ENCODE results near the gene ZCCHC17. TPM values are rescaled to one million over a fixed set of nuclear protein-coding genes. Genes with fewer than 3 reads are reported as not detected.
"Not testable (repeated sequence)": the region's sequence is repeated elsewhere in the genome, so short reads cannot be mapped to it uniquely, and the experiment has no call there.

ZCCHC17 gene
- total RNA-seq, 2 donors from 2014 or later = 14.4 to 19.4 TPM

GRCh38 chr1:31381394-31382294 is 84.8 kb downstream of the ZCCHC17 start:
- DNase-seq (peak; percentile 53 to 69), ATAC-seq (peak; percentile 72)
- intact Hi-C loops (cut with DNase I, micrococcal nuclease) = no loop called here

DNA sequence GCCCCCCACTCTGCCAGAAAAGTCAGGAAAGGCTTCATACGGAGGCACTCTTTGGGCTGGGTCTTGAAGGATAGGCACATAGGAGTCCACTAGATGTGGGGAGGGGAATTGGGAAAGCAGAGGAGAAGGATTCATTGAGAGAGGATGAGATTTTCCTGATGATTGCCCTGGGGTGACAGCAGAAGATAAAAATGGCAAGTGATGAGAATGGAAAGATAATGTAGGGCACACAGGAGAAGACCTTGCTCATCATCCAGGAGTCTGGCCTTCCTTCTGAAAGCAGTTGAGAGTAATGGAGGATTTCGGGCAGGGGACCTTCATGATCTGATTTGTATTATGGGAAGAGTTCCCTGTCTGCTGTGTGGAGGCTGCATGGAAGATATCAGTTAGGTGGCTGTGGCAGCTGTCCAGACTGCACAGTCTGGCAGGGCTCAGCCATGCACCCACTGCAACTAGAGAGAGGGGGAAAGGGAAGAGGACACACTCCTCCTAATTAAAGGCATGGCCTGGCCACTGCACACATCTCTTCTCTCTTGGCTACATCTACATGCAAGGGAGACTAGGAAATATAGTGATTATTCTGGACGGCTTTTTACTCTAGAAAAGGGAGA is 85.7 kb downstream of the ZCCHC17 start:
- no peak for DNase-seq
- ATAC-seq = no peak
- intact Hi-C loops (cut with DNase I, micrococcal nuclease) = no loop called here

- intact Hi-C loops (cut with DNase I, micrococcal nuclease) = no loop called here
- peak; percentile 73 for ATAC-seq
- peak in 1 of 2 donors; percentile 30 for DNase-seq
Measured at GRCh38 chr1:31383967-31384366, 87.1 kb downstream of the ZCCHC17 start.

- intact Hi-C loops (cut with DNase I, micrococcal nuclease); ATAC-seq: not testable (repeated sequence)
Measured at GRCh38 chr1:31386576-31387243, 89.9 kb downstream of the ZCCHC17 start.

GRCh38 chr1:31387612-31388011 is 90.8 kb downstream of the ZCCHC17 start:
- intact Hi-C loops (cut with DNase I, micrococcal nuclease) = no loop called here
- DNase-seq = no peak
- ATAC-seq = no peak

More at GRCh38 chr1:31386576-31387243, 89.9 kb downstream of the ZCCHC17 start:
- DNase-seq = not testable (repeated sequence)

DNA sequence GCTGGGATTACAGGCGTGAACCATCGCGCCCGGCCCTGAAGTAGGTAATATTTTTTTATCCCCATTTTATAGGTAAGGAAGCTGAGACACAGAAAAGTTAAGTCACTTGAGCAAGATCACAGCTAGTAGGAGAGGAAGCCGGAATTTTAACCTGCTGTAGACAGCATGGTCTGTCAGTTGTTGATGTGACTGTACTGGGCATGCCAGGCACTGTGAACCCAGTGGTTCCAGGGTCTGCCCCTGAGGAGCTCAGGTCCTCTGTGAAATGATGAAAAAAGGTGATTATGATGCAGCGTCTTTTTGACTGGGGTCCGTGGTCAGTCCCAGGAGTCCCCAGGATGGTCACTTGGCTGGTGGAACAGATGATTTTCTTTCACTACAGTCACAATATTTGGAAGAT is 92.8 kb downstream of the ZCCHC17 start:
- intact Hi-C loops (cut with DNase I, micrococcal nuclease) = loop anchor here in 1 of 2 donors (10.0 kb wide), 1 partner anchor 155 kb away; no protein-coding TSS in a partner anchor

GRCh38 chr1:31390071-31390470 is 93.2 kb downstream of the ZCCHC17 start:
- peak; percentile 83 to 90 for DNase-seq

More for the DNA sequence above, 92.8 kb downstream of the ZCCHC17 start:
- DNase-seq (no peak), ATAC-seq (peak; percentile 14)

GRCh38 chr1:31393463-31393862 is 96.6 kb downstream of the ZCCHC17 start:
- intact Hi-C loops (cut with DNase I, micrococcal nuclease) = loop anchor here in 1 of 2 donors (10.0 kb wide), 1 partner anchor 151 kb away; no protein-coding TSS in a partner anchor
- no peak for DNase-seq
- no peak for ATAC-seq

More at GRCh38 chr1:31390071-31390470, 93.2 kb downstream of the ZCCHC17 start:
- intact Hi-C loops (cut with DNase I, micrococcal nuclease) = loop anchor here in 1 of 2 donors (10.0 kb wide), 1 partner anchor 155 kb away; no protein-coding TSS in a partner anchor
- ATAC-seq = peak; percentile 90

DNA sequence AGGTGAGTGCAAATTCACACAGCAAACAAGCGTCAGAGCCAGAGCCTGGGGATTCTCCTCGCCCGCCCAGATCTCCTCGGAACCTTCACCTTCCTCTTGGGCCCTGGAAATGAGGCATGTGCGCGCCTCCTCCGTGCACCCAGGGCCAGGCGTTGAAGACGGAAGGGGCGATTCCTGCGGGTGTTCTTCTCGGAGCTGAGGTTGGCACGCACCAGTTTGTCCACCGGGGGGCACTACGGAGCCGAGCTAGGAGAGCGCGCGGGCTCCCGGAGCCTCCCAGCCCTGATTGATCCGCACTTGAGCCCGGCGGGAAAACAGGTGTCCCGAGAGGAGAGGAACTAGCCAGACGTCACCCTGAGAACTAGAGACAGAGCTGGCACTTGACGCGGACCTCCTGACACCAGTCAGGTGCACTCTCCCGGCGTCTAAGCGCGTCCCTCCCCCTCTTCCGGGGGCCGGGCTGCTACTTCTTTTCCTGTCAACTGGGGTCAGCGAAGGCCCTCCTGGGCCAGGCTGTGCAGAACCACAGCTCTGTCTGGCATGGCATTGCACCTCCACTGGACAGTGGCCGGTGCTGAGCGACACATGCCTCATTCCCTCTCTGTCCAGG is 97.9 kb downstream of the ZCCHC17 start:
- DNase-seq (peak; percentile 88 to 95), ATAC-seq (peak; percentile 83)
- intact Hi-C loops (cut with DNase I, micrococcal nuclease) = loop anchor here in 1 of 2 donors (10.0 kb wide), 1 partner anchor 150 kb away; no protein-coding TSS in a partner anchor

DNA sequence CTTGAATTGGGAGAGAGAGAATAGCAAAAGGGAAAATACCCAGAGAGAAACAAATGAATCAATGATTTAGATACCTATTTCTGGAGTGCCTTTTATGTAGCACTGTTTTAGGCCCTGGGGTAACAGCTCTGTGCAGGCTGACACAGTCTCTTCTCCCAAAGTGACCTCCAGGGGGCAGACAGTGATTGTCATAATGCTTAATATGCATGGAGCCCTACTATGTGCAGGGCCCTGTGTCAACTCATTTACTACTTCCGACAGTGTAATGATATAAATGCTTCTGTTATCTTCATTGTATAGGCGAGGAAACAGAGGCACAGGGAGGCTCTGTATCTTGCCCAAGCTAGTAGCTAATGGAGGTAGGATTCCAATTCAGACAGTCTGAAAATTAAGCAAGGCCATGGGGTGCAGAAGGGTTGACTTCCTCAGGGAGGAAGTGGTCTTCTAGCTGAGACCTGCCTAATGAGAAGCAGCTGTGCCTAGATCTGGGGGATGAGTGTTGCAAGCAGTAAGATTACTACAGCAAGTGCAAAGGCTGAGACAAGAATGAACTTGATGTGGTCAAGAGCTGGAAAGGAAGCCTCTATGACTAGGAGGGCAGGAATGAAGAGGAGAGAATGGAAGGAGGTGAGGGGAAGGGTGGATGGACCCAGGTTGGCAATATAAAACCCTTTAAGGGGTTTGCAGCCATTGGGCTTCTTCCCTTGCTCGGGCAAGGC is 100.0 kb downstream of the ZCCHC17 start:
- DNase-seq = no peak
- no peak for ATAC-seq

GRCh38 chr1:31397360-31398095 is 100.7 kb downstream of the ZCCHC17 start:
- ATAC-seq (no peak), DNase-seq (no peak)
- intact Hi-C loops (cut with DNase I, micrococcal nuclease) = loop anchor here in 1 of 2 donors (10.0 kb wide), 1 partner anchor 147 kb away; no protein-coding TSS in a partner anchor

More for the DNA sequence above, 100.0 kb downstream of the ZCCHC17 start:
- intact Hi-C loops (cut with DNase I, micrococcal nuclease) = loop anchor here in 1 of 2 donors (10.0 kb wide), 1 partner anchor 148 kb away; no protein-coding TSS in a partner anchor

DNA sequence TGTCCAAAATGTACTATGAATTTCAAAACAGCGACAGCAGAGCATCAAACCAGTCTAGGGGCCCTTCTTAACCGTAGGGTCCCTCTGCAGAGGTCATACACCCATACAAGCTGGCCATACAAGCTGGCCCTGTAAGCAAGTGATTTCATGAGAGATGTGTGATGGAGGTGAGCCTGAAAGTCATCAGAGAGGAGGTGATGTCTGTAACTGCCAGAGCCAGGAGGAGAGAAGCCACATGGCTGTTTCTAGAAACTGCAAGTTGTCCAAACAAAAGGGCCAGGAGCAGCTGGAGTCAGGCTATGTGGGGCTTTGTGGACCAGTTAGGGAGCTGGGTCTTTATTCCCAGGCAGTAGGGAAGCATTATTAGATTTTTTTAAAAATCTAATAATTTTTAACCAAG is 101.4 kb downstream of the ZCCHC17 start:
- intact Hi-C loops (cut with DNase I, micrococcal nuclease) = loop anchor here in 1 of 2 donors (10.0 kb wide), 1 partner anchor 147 kb away; no protein-coding TSS in a partner anchor
- ATAC-seq (no peak), DNase-seq (no peak)

GRCh38 chr1:31399976-31400375 is 103.1 kb downstream of the ZCCHC17 start:
- no peak for DNase-seq
- intact Hi-C loops (cut with DNase I, micrococcal nuclease) = loop anchor here in 1 of 2 donors (10.0 kb wide), 1 partner anchor 145 kb away; no protein-coding TSS in a partner anchor
- ATAC-seq = no peak

DNA sequence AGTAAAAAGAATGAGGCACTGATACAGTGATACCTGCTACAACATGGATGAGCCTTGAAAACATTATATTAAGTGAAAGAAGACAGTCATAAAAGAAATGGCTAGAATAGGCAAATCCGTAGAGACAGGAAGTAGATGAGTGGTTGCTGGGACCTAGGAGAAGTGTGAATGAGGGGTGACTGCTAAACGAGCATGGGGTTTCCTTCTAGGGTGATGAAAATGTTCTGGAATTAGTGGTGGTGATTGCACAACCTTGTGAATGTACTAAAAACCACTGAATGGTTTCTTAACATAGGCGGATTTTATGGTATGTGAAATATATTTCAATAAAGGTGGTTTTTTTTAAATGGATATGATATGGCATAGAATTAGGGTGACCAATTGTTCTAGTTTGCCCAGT is 103.6 kb downstream of the ZCCHC17 start:
- DNase-seq (no peak), ATAC-seq (no peak)
- intact Hi-C loops (cut with DNase I, micrococcal nuclease) = no loop called here

DNA sequence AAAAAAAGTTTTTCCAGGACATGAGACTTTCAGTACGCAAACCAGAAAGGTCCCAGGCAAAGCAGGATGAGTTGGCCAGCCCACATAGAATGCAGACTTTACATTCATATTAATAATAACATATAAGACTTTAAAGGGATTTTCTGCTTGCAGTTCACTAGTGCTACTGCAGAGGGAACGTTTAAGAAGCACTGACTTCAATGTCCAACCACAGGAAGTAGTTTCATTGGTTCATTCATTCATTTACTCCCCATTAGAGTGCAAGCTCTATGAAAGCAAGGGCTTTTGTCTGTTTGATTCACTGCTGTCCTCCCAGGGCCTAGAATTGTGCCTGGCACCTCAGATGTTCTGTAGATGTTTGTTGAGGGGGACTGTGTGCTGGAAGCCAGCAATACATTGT is 104.4 kb downstream of the ZCCHC17 start:
- intact Hi-C loops (cut with DNase I, micrococcal nuclease) = no loop called here
- ATAC-seq = no peak
- DNase-seq = no peak

- intact Hi-C loops (cut with DNase I, micrococcal nuclease) = no loop called here
Measured at GRCh38 chr1:31405578-31406245, 108.9 kb downstream of the ZCCHC17 start.

More at GRCh38 chr1:31405578-31406245, 108.9 kb downstream of the ZCCHC17 start:
- DNase-seq (no peak), ATAC-seq (no peak)

All from left colon (tissue), 2 donors.